NCI-H226 (cell line): ENCODE results near the gene EN2.

Experiments
- DNase-seq: peaks from one replicate; pipeline ENCODE4 v3.0.0-alpha.2; 2015

EN2 gene

GRCh38 chr7:155451840-155452239, 6.1 kb upstream of the EN2 start:
- DNase-seq = no peak

DNA sequence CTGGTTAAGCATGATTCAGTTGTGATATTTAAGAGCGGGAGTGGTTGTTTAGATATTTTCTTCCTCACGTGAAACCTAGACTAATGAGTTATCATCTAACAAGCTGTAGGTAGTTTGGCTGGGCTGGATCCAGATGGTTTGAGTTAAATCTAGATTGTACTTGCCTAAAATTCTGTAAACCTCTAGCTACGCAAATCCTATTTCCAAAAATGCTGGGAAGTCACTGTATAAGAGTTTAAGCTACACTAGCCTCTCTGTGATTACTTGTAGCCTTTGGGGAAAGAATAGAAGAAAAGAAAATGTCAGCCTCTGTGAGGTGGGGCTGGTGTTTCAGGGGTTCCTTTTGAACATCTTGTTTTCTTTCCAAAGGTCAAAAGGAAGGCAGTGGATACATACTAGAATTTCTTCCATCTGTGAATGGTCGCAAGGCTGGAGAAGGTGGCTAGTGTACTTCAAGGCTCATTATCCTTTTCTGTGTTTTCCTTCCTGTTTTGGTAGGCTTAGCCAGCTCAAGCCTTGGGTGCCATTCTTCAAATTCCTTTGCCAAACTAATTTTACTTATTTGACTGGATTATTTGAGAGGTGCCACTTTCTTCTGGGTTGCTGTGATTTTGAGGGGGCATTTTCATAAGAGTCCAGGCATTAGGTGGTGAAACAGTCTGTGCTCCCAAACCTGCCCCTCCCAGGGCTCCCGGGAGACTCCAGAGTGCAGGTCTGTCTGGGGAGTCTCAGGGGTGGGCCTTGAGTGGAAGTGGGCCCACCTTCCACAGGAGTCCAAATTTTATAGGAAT, 5.2 kb upstream of the EN2 start:
- no peak for DNase-seq

GRCh38 chr7:155453296-155454182, 4.4 kb upstream of the EN2 start:
- no peak for DNase-seq

DNA sequence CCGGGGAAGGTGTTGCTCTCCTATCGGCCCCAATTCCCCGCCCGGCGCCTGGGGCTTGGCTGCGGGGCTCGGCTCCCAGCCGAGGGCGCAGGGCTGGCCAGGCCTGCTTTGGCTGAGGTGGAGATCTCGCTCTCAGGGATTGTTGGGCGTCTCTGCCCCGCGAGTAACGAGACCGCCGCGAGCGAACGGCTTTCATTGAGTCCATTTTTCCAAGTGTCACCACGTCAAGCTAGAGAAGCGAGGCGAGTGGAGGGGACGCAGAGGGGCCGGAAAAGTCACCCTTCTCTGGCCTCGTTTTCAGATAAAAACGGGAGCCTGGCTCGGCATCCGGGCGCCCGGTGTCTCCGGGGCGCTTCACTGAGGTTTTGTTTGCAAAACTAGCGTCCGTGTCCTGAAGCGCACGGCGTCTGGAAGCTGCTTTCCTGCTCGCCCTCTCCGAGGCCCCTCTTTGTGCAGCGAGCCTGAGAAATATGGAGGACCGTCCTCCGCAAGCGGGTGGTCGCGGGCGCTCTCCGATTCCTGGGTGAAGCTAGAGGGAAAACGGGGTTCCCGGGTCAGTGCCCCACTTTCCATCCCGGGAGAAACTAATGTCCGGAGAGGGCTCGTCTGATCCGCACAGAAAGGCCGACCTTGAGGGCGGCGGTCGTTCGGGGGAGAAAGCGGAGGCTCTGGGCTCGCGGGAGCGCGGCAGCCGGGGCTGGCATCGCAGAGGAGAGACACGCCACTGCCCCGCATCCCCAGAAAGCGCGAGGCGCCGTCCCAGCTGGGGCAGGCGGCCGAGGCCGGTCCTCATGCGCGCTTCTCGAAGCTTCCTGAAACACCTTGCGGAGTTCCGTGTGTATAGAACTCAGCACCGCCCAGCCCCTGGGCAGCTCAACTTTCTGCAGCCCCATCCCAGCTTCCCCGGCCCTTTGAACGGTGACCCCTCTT, 3.5 kb upstream of the EN2 start:
- DNase-seq = no peak

- DNase-seq = no peak
These were observed 2.7 kb upstream of the EN2 start for GRCh38 chr7:155455132-155455693.

DNA sequence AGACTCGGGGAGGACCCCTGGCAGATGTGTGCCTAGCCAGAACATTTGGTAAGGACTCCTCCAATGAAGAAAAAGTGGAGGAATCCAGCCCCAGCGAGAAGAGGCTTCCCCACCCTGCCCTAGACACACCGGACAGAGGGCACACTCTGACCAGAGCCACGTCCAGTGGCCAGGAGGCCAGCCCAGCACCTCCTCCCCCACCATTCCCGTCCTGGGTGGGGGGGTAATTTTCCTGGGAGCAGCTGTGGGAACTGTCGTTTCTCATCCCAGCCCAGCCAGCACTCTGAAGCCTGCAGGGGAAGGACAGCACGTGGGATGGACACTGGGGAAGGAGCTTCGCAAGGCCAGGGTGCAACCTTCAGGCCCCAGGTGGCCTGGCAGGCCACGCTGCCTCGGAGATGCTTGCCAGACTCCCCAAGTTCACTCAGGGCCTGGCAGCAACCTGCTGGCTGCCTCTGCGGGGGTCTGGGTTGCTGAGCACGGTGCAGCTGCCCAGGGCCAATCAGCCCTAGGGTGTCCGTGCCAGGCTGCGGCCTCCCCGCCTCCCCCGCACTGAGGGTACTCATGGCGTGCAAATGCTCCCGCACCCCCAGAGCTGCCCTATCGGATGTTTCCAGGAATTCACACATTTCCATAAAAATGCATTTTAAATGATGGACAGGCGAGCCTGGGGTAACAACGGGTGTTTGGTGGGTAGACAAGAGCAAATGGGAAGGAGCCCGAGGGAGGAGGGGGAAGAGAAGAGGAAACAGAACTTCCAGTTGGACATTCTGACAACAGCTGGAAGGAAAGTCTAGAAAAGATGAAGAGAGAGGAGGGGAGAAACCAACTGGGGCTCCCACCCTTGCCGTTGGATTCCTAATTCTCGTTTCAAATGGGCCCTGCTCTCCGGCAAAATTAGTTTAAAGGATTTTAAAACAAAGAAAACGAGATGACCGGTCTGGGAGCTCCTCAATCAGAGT, 1.9 kb upstream of the EN2 start:
- DNase-seq = no peak

- DNase-seq = no peak
These were observed 988 bp upstream of the EN2 start for GRCh38 chr7:155456738-155457543.

- no peak for DNase-seq
These were observed 302 bp upstream of the EN2 start for GRCh38 chr7:155457544-155458110.

DNA sequence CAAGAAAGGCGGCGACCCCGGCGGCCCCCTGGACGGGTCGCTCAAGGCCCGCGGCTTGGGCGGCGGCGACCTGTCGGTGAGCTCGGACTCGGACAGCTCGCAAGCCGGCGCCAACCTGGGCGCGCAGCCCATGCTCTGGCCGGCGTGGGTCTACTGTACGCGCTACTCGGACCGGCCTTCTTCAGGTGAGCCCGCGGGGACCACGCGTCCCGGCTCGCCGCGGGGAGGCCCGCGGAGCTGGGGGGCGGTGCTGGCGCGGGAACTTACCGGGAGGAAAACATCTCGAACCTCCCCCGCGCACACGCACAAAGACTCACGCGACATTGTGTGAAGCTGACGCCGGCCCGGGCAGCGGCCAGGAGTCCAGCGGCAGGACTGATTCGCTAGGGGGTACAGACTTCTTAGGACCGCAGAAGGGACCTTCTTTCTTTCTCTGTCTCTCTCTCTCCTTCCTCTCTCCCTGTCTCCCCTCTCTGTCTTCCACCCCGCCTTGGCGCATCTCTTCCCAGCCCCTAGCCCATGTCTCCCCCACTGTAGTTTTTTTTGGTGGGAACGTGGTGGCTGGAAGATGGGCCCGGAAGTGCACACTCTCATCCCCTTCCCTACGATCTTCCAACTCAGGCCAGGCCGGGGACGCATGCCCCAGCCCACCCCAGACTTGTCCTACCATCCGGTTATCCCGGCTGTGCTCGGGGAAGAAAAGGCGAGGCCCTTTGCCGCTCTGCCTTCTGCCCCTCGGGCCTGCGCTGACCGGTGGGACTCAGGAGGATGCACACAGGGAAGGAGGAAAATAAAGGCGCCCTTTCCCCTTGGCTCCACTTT, 1.2 kb downstream of the EN2 start:
- DNase-seq = no peak

GRCh38 chr7:155459700-155460461, 2.0 kb downstream of the EN2 start:
- DNase-seq = no peak

GRCh38 chr7:155460926-155461613, 3.1 kb downstream of the EN2 start:
- no peak for DNase-seq

DNA sequence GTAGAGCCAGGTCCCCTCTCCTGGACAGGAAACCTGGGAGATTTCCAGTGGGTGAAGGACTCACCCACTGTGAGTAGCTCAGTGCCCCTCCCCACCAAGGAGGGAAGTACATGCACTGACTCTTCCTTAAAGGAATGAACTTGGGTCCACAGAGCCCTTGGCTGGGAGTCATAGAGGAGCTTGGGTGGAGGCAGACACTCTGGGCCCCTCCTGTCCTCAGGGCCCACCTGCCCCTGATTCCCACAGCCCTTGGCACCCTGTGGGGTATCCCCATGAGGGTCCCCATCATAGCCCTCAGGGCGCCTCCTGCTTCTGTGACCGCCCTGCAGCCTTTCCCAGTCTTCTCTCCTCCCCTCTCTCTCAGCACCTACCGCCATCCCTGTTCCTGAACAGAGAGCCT, 3.7 kb downstream of the EN2 start:
- no peak for DNase-seq

DNA sequence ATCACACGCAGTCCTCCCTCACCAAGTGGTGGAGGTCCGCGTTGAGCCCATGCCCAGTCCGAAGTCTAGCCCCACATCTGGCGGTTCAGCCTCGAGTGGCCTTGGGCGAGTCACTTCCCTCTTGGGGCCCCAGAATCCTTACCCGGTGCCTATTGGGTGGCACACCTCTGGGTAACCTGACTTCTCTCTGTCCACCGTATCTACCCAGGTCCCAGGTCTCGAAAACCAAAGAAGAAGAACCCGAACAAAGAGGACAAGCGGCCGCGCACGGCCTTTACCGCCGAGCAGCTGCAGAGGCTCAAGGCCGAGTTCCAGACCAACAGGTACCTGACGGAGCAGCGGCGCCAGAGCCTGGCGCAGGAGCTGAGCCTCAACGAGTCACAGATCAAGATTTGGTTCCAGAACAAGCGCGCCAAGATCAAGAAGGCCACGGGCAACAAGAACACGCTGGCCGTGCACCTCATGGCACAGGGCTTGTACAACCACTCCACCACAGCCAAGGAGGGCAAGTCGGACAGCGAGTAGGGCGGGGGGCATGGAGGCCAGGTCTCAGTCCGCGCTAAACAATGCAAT, 4.3 kb downstream of the EN2 start:
- no peak for DNase-seq

DNA sequence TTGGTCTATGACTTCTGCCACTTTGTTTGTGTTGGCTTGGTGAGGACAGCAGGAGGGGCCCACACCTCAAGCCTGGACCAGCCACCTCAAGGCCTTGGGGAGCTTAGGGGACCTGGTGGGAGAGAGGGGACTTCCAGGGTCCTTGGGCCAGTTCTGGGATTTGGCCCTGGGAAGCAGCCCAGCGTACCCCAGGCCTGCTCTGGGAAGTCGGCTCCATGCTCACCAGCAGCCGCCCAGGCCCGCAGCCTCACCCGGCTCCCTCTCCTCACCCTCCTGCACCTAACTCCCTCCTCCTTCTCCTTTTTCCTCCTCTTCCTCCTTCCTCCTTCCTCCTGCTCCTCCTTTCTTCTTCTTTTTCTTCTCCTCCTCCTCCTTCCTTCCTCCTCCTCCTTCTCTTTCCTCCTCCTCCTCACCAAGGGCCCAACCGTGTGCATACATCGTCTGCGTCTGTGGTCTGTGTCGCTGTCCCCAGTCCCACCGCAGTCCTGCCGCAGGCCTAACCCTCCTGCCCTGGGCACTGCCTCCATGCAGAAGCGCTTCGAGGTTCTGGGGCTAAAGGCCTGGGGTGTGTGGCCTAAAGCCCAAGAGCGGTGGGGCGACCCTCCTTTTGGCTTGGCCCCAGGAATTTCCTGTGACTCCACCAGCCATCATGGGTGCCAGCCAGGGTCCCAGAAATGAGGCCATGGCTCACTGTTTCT, 5.3 kb downstream of the EN2 start:
- no peak for DNase-seq

DNA sequence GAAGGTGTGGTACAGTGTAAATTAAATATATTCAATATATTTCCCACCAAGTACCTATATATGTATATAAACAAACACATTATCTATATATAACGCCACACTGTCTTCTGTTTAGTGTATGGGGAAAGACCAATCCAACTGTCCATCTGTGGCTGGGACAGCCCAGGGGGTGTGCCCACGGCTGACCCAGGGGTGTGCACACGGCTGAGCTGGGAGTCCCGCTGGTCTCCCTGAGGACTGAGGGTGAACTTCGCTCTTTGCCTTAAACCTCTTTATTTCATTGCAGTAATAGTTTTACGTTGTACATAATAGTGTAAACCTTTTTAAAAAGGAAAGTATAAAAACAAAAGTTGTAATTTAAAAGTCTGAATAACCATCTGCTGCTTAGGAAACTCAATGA, 6.3 kb downstream of the EN2 start:
- no peak for DNase-seq

DNA sequence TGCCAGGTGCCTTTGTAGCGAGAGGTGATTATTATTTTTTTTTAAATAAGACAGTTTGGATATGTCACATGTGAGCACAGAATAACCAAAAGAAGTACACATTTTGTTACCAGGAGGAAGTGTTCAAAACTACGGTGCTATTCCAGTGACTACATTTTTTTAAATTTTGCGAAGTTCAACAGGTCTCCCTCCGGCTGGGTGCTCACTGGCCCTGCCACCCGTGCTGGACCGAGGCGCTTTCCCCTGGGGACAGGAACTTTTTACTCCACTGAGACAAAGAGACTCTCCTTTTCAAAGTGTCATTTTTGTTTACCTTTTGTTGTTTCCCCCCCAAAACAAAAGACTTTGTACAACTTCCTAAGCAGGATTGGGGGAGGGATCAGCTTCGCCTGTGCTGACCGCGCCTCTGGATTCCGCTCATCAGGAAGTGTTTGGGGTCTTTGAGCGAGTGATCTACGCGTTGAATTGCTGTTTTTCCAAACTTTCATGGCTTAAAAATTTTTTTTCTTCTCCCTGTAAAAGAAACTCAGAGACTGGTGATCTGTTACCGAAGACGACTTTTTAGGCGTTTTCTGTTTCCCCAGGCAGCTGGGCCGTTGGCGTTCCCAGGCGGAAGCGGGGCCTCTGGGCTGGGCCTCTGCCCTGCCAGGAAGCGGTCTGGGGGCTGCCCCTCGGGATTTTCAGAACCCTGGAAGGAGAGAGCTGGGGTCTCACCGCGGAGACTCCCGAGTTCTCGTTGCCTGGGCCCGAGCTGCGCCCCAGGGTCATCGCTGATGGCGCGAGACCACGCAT, 7.2 kb downstream of the EN2 start:
- no peak for DNase-seq
